Left lung (tissue), 10 donors: ENCODE results near the gene FAM111A. TPM values are rescaled to one million over a fixed set of nuclear protein-coding genes. Genes with fewer than 3 reads are reported as not detected.
"Not testable (repeated sequence)": the region's sequence is repeated elsewhere in the genome, so short reads cannot be mapped to it uniquely, and the experiment has no call there.

Experiments
- ATAC-seq: fragments of 200-7000 bp; cut with Tn5 transposase; one replicate; pipeline ENCODE4 v1.9.1; 2020; ENCODE audit warnings: moderate library complexity
- DNase-seq, 4 donors: peaks; one replicate each; pipeline ENCODE4 v3.0.0-alpha.2; 2013 to 2020
- H3K27ac ChIP-seq, 2 donors: fragments of 200-600 bp; sonication (generic) in 1 of 2; one replicate each; pipeline versions ENCODE4 v1.5.0 to v1.8.0; 2020 to 2021
- H3K27me3 ChIP-seq, 2 donors: fragments of 200-600 bp; sonication (generic) in 1 of 2; one replicate each; pipeline versions ENCODE4 v1.5.0 to v1.8.0; 2020 to 2021
- H3K36me3 ChIP-seq, 2 donors: fragments of 200-600 bp; sonication (generic) in 1 of 2; one replicate each; pipeline versions ENCODE4 v1.5.0 to v1.8.0; 2020 to 2021
- H3K4me1 ChIP-seq, 2 donors: fragments of 200-600 bp; one replicate each; pipeline ENCODE4 v1.8.0; 2021
- H3K4me3 ChIP-seq, 2 donors: fragments of 200-600 bp; sonication (generic) in 1 of 2; one replicate each; pipeline versions ENCODE4 v1.5.0 to v1.8.0; 2020 to 2021; ENCODE audit warnings: mild to moderate bottlenecking in 1 of 2
- H3K9me3 ChIP-seq, 2 donors: fragments of 200-600 bp; sonication (generic) in 1 of 2; one replicate each; pipeline versions ENCODE4 v1.5.0 to v1.8.0; 2020 to 2021
- CTCF ChIP-seq, 2 donors: fragments of 200-600 bp; sonication (generic) in 1 of 2; IDR thresholded peaks; one replicate each; pipeline versions ENCODE4 v1.5.0 to v1.8.0; 2021; ENCODE audit warnings: antibody characterized with exemption in 2 of 2
- intact Hi-C, 2 donors: fragments of 100-400 bp; cut with DNase I; formaldehyde crosslinking; loops; one replicate each; pipeline versions ENCODE4 v1.11.2 to v1.14.2; 2022
- polyA plus RNA-seq, 6 donors: library from polyadenylated mRNA; unstranded; fragments of 120-200 nt; gene quantifications; one replicate each; pipeline ENCODE4 v1.2.1, GENCODE V29; 2013; ENCODE audit not compliant: insufficient read length in 6 of 6
- total RNA-seq, 2 donors: library from RNA; stranded (reverse); fragmentation: NEBNext Ultra II Directional; extraction: Animal tissue kit (Norgen Biotek cat#: 25700); gene quantifications; one replicate each; pipeline ENCODE4 v1.2.1, GENCODE V29; 2021
- donor health status: DM: no; HTN: yes; CAD: no.
- donor health status: DM: no; HTN: no; CAD: no.

FAM111A gene
- total and polyA plus RNA-seq, 8 donors = 50.3 to 113 (median 91.7) TPM

DNA sequence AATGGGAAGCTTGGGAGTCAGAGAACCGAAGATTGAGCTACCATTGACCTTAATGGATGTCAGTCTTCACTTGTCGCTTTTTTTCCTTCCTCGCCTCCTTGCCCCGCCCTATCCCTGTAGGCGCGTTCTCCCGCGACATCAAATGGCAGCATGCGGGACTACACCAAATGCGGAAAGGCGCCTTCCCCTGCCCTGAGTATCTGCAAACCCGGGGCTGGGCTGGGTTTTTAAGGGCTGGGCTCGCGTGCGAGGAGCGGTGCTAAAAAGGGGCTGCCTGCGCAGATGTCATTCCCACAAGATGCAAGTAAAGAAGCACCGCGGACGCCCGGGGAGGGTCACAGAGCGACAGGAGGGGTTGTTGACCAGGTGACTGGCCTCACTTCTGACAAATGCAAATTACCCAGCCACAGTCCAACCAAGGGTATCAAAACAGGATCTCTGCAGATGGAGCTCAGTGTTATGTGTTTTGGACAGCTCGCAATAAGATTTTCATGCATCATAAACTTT is 40.3 kb upstream of the FAM111A start:
- Histone ChIP-seq H3K27ac (no peak overlapping the region), H3K4me3 (peak overlapping the region; percentile 3 to 25), H3K9me3 (no peaks in the 10 kb centered on the region), H3K27me3 (peaks cover 0 to 31% of the 10 kb centered on the region in 2 donors), H3K4me1 (peaks cover 0 to 26% of the 10 kb centered on the region in 2 donors), H3K36me3 (no peaks in the 10 kb centered on the region)
- intact Hi-C loops = loop anchor here in 1 of 2 donors (5.0 kb wide), 1 partner anchor 35 kb away; no protein-coding TSS in a partner anchor
- DNase-seq (peak; percentile 16 to 82 (median 65)), ATAC-seq (peak; percentile 70)
- TF ChIP-seq CTCF (IDR thresholded peaks at IDR 0.05) = peak; percentile 19 to 32

- Histone ChIP-seq H3K9me3 (no peaks in the 10 kb centered on the region), H3K4me1 (peaks cover 0 to 26% of the 10 kb centered on the region in 2 donors), H3K36me3 (no peaks in the 10 kb centered on the region), H3K4me3 (peak within 1 kb of the TSS; percentile 51 to 56), H3K27ac (no peak within 1 kb of the TSS), H3K27me3 (peaks cover 0 to 31% of the 10 kb centered on the region in 2 donors)
- ATAC-seq = peak; percentile 98
- intact Hi-C loops = no loop called here
- DNase-seq = peak; percentile 73 to 91 (median 90)
- no peak for TF ChIP-seq CTCF (IDR thresholded peaks at IDR 0.05)
Observed at GRCh38 chr11:59106363-59107336, 36.0 kb upstream of the FAM111A start, which contains the start of gene FAM111B. FAM111B (plus strand) TSS chr11:59107237; CDS start chr11:59109626, 2,389 bp downstream.

- DNase-seq, intact Hi-C loops, ATAC-seq: not testable (repeated sequence)
Observed at GRCh38 chr11:59107721-59108120, 34.9 kb upstream of the FAM111A start.

DNA sequence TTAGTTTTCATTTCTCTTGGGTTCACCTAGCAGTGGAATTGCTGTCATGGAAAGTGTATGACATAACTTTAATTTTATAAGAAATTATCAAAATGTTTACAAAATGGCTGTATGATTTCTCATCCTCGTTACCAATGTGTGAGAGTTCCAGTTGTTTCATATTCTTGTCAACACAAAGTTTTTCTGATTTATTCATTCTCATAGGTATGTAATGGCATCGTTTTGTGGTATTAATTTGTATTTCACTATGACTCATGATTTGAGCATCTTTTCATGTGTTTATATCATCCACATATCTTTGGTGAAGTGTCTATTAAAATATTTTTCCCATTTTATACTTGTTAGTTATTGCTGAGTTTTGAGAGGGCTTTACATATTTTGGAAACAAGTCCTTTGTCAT is 30.2 kb upstream of the FAM111A start:
- H3K27ac ChIP-seq = no peak overlapping the region
- TF ChIP-seq CTCF (IDR thresholded peaks at IDR 0.05) = no peak
- peaks cover 0 to 2% of the 10 kb centered on the region in 2 donors for H3K4me1 ChIP-seq
- H3K4me3 ChIP-seq = no peak overlapping the region
- intact Hi-C loops = no loop called here
- DNase-seq (no peak), ATAC-seq (no peak)
- H3K27me3 ChIP-seq = no peaks in the 10 kb centered on the region
- peaks cover 0 to 6% of the 10 kb centered on the region in 2 donors for H3K9me3 ChIP-seq
- H3K36me3 ChIP-seq = no peaks in the 10 kb centered on the region

More at GRCh38 chr11:59107721-59108120, 34.9 kb upstream of the FAM111A start:
- not testable (repeated sequence) for H3K36me3 ChIP-seq, H3K27ac ChIP-seq, H3K9me3 ChIP-seq
- Histone ChIP-seq H3K27me3 (peaks cover 0 to 20% of the 10 kb centered on the region in 2 donors), H3K4me3 (peak overlapping the region in 1 of 2 donors; percentile 56), H3K4me1 (peaks cover 0 to 16% of the 10 kb centered on the region in 2 donors)

DNA sequence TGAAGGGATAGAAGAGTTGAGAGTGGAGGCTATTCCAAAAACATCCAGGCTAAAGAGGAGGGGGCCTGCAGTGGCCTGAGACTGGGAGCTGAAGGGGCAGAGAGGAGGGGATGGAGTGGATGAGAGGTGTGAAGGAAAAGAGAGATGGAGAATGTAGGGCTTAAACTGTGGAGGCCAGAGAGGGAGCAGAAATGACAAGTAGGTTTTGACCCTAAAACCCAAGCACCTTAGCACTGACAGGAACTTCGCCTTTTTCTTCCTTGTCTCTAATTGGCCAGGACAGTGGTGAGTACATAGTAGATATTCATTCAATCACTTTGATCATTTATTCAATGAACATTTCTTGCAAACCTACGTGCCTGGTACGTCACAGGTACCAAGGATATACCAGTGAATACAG is 28.3 kb upstream of the FAM111A start:
- ATAC-seq (no peak), DNase-seq (no peak)
- no peaks in the 10 kb centered on the region for H3K36me3 ChIP-seq
- no peak overlapping the region for H3K27ac ChIP-seq
- no peaks in the 10 kb centered on the region for H3K4me1 ChIP-seq
- TF ChIP-seq CTCF (IDR thresholded peaks at IDR 0.05) = no peak
- peaks cover 0 to 25% of the 10 kb centered on the region in 2 donors for H3K9me3 ChIP-seq
- intact Hi-C loops = no loop called here
- H3K4me3 ChIP-seq = no peak overlapping the region
- no peaks in the 10 kb centered on the region for H3K27me3 ChIP-seq
